Neural cell (in vitro differentiated cells): ENCODE measurements around the gene IL4I1.

ENCODE experiments used
- CTCF ChIP-seq: fragments of 450-650 bp; IDR thresholded peaks from 2 replicates; pipeline ENCODE4 v1.5.1; 2014; ENCODE audit warnings: antibody characterized with exemption, mild to moderate bottlenecking, moderate library complexity; ENCODE audit not compliant: poor library complexity, severe bottlenecking
- EP300 ChIP-seq: fragments of 450-650 bp; conservative IDR thresholded peaks from 2 replicates; pipeline ENCODE4 v1.6.1; 2014; ENCODE audit warnings: antibody characterized with exemption, mild to moderate bottlenecking, moderate library complexity; ENCODE audit not compliant: poor library complexity, severe bottlenecking
- EZH2 ChIP-seq: fragments of 200-600, 300-800 bp; shearing (Covaris generic), sonication (generic); IDR thresholded peaks from 2 replicates; pipeline ENCODE4 v1.6.1; 2014; ENCODE audit warnings: antibody characterized with exemption, low read length, borderline replicate concordance, mild to moderate bottlenecking; ENCODE audit not compliant: insufficient read depth, poor library complexity, severe bottlenecking
- POLR2AphosphoS5 ChIP-seq: IDR thresholded peaks from 2 replicates; pipeline ENCODE4 v1.6.1; 2012
- TAF1 ChIP-seq: IDR thresholded peaks from 2 replicates; pipeline ENCODE4 v1.6.1; 2012; ENCODE audit warnings: low read depth

DNA sequence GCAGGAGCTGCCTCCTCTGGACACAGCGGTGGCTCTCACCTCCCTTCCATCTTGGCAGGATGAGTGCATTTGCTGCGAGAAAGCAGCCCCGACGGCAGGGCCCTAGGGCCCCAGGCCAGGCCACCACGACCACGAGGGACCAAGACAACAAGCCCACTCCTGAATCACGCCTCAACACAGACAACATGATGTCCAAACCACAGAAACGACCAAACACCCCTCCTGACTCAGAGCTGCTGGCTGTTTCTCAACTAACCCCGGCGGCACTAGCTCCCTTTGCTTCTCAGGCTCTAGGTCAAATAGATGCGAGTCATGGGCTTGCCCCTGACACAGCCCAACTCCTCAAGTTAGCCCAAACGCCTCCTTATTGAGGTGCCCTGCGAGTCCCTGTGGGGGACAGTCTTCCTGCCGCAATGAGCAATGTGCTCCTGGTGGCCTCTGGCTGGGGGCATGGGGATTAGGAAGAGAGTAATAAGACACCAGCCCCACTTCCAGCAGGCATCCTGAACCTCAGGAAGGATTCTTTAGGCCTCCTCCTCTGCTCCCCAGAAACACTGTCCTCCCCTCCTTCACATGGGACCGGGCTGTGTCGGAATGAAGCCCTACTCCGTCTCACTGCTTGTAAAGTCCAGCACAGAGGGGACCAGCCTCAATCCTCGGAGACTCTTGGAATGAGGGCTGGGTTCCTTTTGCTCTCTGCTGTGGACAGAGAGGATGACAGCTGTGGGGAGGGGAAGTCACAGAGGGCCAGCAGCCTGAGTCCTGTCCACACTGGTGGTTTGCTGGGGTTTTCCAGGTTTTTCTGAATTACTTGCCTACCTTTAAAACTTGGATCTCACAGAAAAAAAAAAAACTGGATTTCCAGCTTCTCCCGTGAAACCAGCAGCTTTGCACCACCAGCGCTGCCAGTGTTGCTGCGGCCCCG, 25.4 kb upstream of the IL4I1 start:
- TF ChIP-seq CTCF (no peak), TAF1 (no peak), EZH2 (no peak), EP300 (no peak), POLR2AphosphoS5 (no peak)
